Measurements from ENCODE around the gene GHITM.

- TF ChIP-seq CTCF (IDR thresholded peaks at IDR 0.05), result no peak
- TF ChIP-seq EP300 (IDR thresholded peaks at IDR 0.05), result no peak
- no peak for TF ChIP-seq POLR2A (IDR thresholded peaks at IDR 0.05)
Measured at GRCh38 chr10:84200537-84201243, 61.4 kb downstream of the GHITM start.
